SK-N-SH treated with all-trans-retinoic acid at 6 μM for 48 hours (cell line): ENCODE data around the gene MYOCD.

Experiments used
- ARNTL ChIP-seq: fragments of 450-650 bp; formaldehyde crosslinking; IDR thresholded peaks from 2 replicates; pipeline ENCODE4 v1.5.0; 2020; ENCODE audit warnings: low read depth, mild to moderate bottlenecking, moderate library complexity, borderline replicate concordance
- BACH2 ChIP-seq: fragments of 250-450 bp; sonication (Bioruptor Pico); IDR thresholded peaks from 2 replicates; pipeline ENCODE4 v1.9.0; 2021; ENCODE audit warnings: mild to moderate bottlenecking, borderline replicate concordance
- CREB5 ChIP-seq: fragments of 250-450 bp; sonication (Bioruptor Pico); IDR thresholded peaks from 2 replicates; pipeline ENCODE4 v1.5.1; 2020; ENCODE audit warnings: low read depth, mild to moderate bottlenecking, moderate library complexity
- CSDC2 ChIP-seq: fragments of 250-450 bp; sonication (Bioruptor Pico); IDR thresholded peaks from 2 replicates; pipeline ENCODE4 v1.5.0; 2020; ENCODE audit warnings: mild to moderate bottlenecking, moderate library complexity
- GLIS3 ChIP-seq: fragments of 250-450 bp; sonication (Bioruptor Pico); IDR thresholded peaks from 2 replicates; pipeline ENCODE4 v1.5.0; 2020; ENCODE audit warnings: mild to moderate bottlenecking, moderate library complexity
- PATZ1 ChIP-seq: fragments of 250-450 bp; sonication (Bioruptor Pico); IDR thresholded peaks from 2 replicates; pipeline ENCODE4 v1.8.0; 2020; ENCODE audit warnings: mild to moderate bottlenecking, moderate library complexity, borderline replicate concordance
- RARB ChIP-seq: fragments of 250-450 bp; sonication (Bioruptor Pico); IDR thresholded peaks from 2 replicates; pipeline ENCODE4 v1.8.0; 2021; ENCODE audit warnings: mild to moderate bottlenecking, moderate library complexity
- SNAI2 ChIP-seq: fragments of 250-450 bp; sonication (Bioruptor Pico); IDR thresholded peaks from 2 replicates; pipeline ENCODE4 v1.5.0; 2020; ENCODE audit warnings: mild to moderate bottlenecking, moderate library complexity
- TCF4 ChIP-seq: fragments of 250-450 bp; sonication (Bioruptor Pico); IDR thresholded peaks from 2 replicates; pipeline ENCODE4 v1.8.0; 2021; ENCODE audit warnings: mild to moderate bottlenecking, moderate library complexity, borderline replicate concordance
- ZFP3 ChIP-seq: fragments of 250-450 bp; sonication (Bioruptor Pico); IDR thresholded peaks from 2 replicates; pipeline ENCODE4 v1.5.0; 2020; ENCODE audit warnings: mild to moderate bottlenecking, moderate library complexity
- ZFP30 ChIP-seq: fragments of 450-650 bp; formaldehyde crosslinking; IDR thresholded peaks from 2 replicates; pipeline ENCODE4 v1.5.0; 2022; ENCODE audit warnings: mild to moderate bottlenecking, moderate library complexity

GRCh38 chr17:12756786-12757185 is 91.1 kb downstream of the MYOCD start:
- TF ChIP-seq CREB5: no peak
- TF ChIP-seq GLIS3 (CRISPR knock-in tag): no peak
- no peak for TF ChIP-seq PATZ1 (CRISPR knock-in tag)
- TF ChIP-seq CSDC2 (CRISPR knock-in tag): no peak
- no peak for TF ChIP-seq ZFP30 (CRISPR knock-in tag)
- TF ChIP-seq BACH2 (CRISPR knock-in tag): no peak
- no peak for TF ChIP-seq SNAI2 (CRISPR knock-in tag)
- no peak for TF ChIP-seq ZFP3
- TF ChIP-seq ARNTL (CRISPR knock-in tag): no peak
- TF ChIP-seq RARB (CRISPR knock-in tag): no peak
- TF ChIP-seq TCF4 (CRISPR knock-in tag): no peak
